Loucy (cell line): ENCODE data around the gene PCDHB8.

Source experiments
- EZH2phosphoT487 ChIP-seq: fragments of 200-600 bp; IDR thresholded peaks from 2 replicates; pipeline ENCODE4 v1.6.1; 2018; ENCODE audit warnings: antibody characterized with exemption, mild to moderate bottlenecking, moderate library complexity, borderline replicate concordance
- TF ChIP-seq, protein P1 (sequence below): fragments of 200-600 bp; sonication (generic); conservative IDR thresholded peaks from 2 replicates; pipeline ENCODE4 v1.5.1; 2014; ENCODE audit warnings: mild to moderate bottlenecking, antibody characterized with exemption, low read length

GRCh38 chr5:141175933-141176332, 1.7 kb upstream of the PCDHB8 start:
- TF ChIP-seq, protein P1, sequence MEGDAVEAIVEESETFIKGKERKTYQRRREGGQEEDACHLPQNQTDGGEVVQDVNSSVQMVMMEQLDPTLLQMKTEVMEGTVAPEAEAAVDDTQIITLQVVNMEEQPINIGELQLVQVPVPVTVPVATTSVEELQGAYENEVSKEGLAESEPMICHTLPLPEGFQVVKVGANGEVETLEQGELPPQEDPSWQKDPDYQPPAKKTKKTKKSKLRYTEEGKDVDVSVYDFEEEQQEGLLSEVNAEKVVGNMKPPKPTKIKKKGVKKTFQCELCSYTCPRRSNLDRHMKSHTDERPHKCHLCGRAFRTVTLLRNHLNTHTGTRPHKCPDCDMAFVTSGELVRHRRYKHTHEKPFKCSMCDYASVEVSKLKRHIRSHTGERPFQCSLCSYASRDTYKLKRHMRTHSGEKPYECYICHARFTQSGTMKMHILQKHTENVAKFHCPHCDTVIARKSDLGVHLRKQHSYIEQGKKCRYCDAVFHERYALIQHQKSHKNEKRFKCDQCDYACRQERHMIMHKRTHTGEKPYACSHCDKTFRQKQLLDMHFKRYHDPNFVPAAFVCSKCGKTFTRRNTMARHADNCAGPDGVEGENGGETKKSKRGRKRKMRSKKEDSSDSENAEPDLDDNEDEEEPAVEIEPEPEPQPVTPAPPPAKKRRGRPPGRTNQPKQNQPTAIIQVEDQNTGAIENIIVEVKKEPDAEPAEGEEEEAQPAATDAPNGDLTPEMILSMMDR: no peak
- no peak for TF ChIP-seq EZH2phosphoT487
